Suppressor macrophage (primary cell): ENCODE results near the gene TBX20.

Source experiments
- DNase-seq, 4 experiments: peaks; one replicate each; pipeline ENCODE4 v3.0.0-alpha.2; 2020 to 2022
- total RNA-seq, 17 experiments: gene quantifications; one replicate each; lab custom pipeline; 2026; ENCODE audit warnings: mixed read lengths in 6 of 17, inconsistent platforms in 3 of 17; lab: John Stamatoyannopoulos, UW

TBX20 gene, protein sequence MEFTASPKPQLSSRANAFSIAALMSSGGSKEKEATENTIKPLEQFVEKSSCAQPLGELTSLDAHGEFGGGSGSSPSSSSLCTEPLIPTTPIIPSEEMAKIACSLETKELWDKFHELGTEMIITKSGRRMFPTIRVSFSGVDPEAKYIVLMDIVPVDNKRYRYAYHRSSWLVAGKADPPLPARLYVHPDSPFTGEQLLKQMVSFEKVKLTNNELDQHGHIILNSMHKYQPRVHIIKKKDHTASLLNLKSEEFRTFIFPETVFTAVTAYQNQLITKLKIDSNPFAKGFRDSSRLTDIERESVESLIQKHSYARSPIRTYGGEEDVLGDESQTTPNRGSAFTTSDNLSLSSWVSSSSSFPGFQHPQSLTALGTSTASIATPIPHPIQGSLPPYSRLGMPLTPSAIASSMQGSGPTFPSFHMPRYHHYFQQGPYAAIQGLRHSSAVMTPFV
- total RNA-seq = 0 to 0.88 (median 0) reads per million in 17 experiments

DNA sequence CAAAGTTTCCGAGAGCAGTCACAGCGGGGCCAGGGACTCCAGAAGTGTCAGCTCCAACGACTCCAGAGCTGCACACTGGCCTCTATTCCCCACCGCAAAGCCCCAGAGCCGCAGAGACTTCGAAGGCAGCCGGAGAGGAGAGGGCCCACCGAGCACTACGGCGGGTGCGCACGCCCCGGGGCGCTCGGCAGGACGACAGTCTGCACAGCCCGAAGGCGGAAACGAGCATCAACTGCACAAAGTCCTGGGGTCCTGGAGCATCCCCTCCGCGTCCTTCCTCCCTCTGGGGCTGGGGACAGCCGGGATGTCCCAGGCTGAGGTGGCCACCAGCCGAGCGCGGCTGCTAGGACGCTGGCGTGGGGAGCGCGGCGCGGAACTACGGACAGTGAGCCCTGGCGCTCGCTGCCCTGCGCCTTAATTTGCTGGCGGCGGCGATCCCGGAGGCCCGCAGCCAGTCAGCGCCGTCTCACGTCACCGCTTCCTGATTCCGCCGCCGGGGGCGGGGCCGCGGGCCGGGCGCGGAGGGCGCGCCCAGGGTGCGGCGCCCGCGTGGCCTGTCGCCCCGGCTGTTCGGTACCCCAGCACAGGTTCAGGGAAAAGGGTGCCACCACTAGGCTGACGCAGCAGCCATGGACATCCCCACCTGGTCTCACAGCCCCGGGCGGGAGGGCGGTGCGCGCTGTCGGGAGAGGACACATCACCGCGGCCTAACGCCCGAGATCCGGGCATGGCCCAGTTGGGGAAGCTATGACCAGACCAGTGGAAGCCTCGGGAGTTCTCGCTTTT lies at the start of gene TBX20:
TSS of gene TBX20 (minus strand) at position 391 of the 786 bp plus-strand sequence. CDS start 480 bp downstream, outside the sequence.
- peak; percentile 31 to 73 (median 53) for DNase-seq

GRCh38 chr7:35289376-35289775 lies 35.5 kb upstream of the TBX20 start:
- no peak for DNase-seq

DNA sequence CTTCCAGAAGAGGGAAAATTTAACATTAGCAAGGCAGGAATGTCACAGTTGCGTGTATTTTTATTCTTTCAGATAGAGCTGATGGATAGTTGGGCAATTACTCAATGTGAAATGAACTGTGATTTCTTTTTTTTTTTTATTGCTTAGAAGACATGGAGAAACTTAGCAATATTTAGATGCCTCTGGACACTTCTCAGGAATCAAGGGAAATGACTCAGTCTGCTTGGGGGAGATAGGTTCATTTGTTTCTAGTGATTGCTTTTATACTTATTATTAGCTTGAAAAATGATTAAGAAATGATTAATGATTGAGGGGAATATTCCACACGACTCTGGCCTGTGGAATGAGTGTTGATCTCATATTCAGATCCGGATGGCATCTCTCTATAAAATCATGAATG lies 33.1 kb upstream of the TBX20 start:
- DNase-seq = no peak

DNA sequence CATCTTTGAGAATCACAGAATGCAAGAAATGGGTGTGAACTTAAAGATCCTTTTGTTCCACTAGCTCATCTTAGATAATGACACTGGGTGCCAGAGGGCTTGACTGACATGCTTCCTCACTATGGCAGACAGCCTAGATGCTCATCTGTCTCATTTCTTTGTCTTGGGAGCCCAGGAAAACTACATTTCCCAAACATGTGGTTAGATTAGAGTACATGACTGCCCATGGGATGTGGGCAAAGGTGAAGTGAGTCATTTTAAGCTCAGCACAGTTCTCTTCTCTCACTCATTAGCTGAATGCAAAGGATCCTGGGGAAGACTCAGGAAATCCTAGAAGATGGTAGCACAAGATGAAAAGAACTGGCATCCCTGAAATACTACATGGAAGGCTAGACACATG lies 32.5 kb upstream of the TBX20 start:
- DNase-seq = no peak

GRCh38 chr7:35285799-35286198 lies 31.9 kb upstream of the TBX20 start:
- no peak for DNase-seq

- DNase-seq = no peak
Measured at GRCh38 chr7:35280902-35281301, 27.0 kb upstream of the TBX20 start.

DNA sequence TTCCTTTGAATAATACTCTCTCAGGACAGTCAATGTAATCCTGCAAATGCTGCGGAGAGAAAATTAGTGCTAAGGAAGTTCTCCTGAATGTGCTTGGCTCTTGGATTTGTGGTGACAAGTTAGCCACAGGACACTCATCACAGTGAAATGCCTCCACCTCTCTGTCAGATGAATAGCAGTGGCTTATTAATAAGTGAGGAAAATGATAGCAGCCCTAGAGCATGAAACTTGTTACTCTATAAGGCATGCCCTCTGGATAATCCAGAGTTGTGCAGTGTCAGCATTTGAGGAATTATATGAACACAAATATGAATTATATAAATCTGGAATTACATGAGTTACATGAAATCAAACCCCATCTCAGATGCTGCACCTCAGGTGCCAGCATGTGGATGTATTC lies 23.5 kb upstream of the TBX20 start:
- DNase-seq = no peak

DNA sequence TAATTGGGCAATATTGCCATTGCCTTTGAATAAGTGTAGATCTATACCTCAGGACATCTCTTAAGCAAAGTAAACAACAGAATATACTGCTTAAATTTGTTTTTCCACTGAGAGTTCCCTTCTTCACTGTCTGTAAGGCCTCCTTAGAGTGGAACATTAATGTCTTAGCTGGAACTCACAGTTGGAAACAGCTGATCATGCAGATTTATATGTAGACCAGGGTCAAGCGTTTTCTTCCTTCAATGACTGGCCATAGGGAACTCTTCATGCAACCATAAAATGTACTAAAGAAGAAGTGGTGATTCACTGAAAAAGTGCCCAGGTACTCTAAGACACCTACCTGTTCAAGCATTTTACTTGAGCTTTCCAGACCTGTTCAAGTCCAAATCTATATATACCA lies 18.3 kb upstream of the TBX20 start:
- no peak for DNase-seq

DNA sequence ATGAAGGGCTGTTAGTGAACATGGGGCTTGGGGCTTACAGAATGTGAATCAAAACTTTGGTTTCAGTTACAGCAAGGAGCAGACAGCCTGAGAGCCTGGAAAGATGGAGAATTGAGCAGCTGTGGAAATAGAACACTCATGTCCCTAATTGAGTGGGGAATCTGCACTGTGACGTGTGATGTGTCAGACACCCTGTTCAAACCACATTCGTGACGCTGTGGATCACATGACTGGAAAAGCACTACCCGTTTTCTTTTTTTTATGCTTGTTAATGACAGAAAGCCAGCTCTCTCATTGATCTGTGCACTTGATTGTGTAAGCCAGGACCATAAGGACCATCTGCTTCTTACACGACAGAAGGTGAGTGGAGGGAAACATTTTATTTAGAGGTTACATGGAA lies 15.1 kb upstream of the TBX20 start:
- DNase-seq = no peak

DNA sequence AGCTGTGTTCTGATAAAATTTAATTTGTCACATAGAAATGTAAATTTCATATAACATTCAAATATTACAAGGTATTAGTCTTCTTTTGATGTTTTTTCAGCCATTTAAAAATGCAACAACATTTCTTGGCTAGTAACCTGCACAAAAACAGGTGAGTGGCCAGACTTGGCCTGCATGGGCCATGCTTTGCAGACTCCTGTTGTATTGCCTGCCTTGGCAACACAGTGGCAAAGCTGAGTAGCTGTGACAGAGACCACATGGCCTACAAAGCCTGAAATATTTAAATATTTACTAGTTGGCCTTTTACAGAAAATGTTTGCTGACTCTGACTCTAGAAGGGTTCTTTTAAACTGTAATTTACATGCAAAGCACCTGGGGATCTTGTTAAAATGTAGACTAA lies 13.5 kb upstream of the TBX20 start:
- no peak for DNase-seq

- no peak for DNase-seq
Measured at GRCh38 chr7:35263396-35263795, 9.5 kb upstream of the TBX20 start.

- DNase-seq = no peak
Measured at GRCh38 chr7:35261476-35262285, 7.8 kb upstream of the TBX20 start.

DNA sequence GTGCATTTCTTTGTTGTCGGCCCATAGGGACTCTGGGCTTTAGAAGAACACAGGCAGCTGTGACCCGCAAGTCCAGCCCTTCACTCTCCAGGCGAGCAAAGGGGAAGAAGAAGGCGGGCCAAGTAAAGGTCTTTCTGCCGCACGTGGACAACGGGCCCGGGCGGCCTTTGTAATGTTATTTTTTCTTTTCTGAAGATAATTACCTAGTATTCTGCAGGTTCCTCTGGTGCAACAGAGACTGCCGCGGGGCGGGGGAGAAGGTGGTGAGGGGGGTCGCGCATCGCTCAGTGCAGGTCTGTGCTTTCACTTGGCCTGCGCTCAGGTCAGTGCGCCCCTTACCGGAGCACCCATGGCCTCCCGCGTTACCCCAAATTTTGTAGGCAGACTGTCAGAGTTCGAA lies 7.1 kb upstream of the TBX20 start:
- DNase-seq = no peak

GRCh38 chr7:35260246-35260645 lies 6.3 kb upstream of the TBX20 start:
- no peak for DNase-seq

- no peak for DNase-seq
Measured at GRCh38 chr7:35259523-35259908, 5.6 kb upstream of the TBX20 start.

- no peak for DNase-seq
Measured at GRCh38 chr7:35258868-35259522, 5.1 kb upstream of the TBX20 start.

DNA sequence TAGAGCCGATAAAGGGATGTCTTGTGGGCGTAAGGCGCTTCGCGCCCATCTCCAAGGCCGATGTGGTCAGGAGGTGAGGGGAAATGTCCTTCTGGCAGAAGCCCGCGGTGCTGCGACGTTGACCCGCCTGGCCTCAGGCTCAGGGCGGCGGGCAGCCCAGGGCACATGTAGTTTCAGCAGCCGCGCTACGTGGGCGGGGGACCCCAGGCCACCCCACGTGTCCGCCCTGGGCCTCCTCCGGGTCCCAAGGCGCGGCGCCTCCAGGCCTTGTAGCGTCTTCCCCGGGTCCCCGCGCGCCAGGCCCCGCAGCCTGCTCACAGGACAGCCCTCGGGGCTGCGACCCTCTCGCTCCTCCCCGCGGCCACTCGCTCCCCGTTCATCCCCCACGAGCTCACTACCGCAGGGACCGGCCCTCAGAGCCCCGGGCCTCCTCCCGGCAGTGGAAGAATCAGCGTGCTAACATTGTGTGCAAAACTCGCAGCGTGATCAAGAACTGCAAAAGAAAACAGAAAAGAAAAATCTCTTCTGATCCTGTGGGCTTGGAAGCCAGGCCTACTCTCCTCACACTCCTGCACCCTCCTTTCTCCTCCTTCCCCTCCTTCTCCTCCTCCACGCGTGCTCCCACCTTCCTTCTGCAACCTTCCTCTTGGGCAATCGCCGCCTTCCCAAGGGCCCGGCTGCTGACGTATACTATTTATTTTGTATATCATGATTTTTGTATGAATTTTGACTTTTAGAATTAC lies 4.4 kb upstream of the TBX20 start:
- DNase-seq = no peak

DNA sequence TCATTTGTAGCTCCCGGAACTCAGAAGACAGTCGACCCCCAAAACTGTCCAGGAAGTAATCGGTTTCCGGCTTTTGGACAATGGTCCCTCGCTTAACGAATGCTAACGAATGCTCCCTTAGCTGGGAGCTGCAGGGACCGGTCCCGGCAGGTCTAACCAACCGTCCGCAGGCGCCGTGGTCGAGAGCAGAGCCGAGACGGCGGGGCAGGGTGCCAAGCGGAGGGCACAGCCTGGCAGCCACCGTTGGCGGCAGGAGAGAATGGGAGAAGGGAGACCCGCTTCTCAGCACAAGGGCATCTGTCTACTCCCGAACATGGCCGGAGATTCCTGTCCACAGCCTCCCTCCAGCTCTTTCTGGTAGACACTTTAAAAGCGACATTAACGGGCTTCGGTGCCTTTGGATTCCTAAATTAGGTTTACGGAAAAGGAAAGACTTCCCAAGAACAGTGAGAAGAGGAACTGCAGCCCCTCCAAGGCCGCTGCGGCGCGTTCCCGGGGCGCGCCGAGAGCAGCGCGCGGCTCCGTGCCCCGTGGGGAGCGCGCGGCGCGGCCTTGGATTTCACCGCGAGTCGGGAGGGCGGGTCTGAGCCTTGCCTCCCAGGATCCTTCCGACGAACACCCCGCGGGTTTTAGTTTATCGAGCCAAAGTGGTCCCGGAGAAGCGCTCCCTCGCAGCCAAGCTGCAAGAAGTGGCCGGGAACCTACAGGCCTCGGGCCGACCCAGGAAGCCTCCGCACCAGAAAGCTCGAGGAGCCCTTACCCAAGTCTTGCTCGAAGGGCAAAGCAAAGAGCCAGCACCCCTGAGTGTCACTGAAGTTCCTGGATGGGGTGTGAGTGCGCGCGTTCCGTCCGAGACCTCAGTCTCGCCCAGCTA lies 3.6 kb upstream of the TBX20 start:
- DNase-seq = no peak

DNA sequence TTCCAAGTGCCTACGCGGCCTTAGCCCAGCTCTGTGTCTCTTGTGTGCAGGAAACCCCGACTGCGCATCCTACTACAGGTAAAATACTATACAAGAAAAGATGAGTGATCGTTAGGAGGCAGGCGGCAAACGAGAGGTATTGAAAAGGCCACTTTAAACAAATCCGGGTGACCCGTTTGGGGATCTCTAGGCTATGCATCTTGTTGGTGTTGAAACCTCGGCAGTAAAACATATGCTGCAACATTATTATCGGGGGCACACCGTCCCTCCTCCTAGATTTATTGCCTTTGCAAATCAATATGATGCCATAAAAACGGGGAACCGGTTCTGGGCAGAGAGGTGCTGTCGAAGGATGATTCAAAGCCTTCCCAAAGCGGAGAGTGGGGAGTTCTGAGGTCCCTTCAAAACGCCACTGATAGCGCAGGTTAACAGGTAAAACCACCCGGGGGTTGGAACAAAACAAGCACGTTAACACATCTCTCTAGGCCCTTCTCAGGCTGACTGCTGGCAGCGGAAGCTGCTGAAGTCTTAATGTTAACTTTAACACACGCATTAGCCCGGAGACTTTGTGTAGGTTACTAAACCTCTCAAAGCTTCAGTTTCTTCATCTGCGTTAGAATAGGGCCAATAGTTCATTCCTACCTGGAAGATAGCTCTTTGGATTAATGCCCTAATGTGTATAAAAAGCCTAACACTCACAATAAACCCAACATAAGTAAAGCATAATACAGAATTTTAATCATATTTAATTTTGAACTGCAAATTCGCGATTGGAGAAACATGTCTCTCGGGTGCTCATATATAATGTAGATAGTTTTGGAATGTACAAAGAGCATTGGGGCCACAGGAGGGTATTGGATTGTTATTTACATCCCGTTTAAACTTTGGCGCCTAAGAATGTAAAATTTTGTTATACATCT lies 2.6 kb upstream of the TBX20 start:
- DNase-seq = no peak
